ENCODE results near the gene BRSK1. TPM values are rescaled to one million over a fixed set of nuclear protein-coding genes. Genes with fewer than 3 reads are reported as not detected.

Gene BRSK1
- total RNA-seq, 1 experiment from 2014 or later, result 5.7 TPM

DNA sequence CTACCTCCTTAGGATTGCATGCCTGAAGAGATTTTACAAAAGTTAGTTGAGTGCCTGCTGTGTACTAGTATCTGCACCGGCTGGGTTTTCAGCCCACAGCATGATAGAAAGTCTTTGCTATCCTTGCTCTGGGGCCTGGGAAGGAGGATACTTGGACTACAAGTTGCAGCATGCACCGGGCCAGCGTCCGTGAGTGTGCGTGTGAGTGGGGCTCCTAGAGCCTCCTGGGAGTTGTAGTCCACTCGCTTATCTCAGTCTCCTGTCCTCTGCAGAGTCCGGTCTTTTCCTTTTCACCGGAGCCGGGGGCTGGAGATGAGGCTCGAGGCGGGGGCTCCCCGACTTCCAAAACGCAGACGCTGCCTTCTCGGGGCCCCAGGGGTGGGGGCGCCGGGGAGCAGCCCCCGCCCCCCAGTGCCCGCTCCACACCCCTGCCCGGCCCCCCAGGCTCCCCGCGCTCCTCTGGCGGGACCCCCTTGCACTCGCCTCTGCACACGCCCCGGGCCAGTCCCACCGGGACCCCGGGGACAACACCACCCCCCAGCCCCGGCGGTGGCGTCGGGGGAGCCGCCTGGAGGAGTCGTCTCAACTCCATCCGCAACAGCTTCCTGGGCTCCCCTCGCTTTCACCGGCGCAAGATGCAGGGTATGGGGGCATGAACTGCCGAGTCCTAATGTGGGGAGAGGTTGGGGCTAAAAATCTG lies 20.6 kb downstream of the BRSK1 start:
- peak; percentile 33 for DNase-seq (ENCODE audit: low read depth)

DNA sequence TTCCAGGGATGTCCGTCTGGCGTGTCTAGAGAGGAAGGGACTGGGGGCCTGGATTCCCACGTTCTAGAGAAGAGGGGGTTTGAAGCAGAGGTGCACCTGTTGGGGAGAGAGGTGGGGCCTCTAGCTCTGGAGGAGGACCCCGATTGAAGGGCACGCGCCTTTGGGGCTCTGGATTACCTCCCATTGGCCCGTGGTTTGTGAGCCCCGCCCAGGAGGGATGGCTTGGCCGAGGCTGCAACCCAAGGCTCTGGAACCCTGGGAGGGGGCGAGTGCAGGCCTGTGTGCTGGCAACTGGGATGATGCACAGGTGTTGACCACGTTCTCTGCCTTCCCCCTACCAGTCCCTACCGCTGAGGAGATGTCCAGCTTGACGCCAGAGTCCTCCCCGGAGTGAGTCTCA lies 21.2 kb downstream of the BRSK1 start:
- no peak for DNase-seq (ENCODE audit: low read depth)

DNA sequence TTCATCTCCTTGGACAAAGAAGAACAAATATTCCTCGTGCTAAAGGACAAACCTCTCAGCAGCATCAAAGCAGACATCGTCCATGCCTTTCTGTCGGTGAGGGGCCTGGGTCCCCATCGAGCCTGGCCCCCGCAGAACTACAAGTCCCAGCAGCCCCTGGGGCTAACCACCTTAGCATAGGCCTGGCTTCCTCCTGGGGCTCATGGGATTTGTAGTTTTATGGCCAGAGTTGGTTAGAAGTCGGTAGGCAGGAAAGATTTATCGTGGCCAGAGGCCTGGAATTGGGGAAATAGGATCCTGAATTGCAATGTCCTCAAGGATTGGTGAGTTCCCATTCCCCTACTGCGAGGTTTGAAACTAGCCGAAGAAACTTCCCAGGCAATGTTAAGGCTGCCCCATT lies 21.7 kb downstream of the BRSK1 start:
- no peak for DNase-seq (ENCODE audit: low read depth)

DNA sequence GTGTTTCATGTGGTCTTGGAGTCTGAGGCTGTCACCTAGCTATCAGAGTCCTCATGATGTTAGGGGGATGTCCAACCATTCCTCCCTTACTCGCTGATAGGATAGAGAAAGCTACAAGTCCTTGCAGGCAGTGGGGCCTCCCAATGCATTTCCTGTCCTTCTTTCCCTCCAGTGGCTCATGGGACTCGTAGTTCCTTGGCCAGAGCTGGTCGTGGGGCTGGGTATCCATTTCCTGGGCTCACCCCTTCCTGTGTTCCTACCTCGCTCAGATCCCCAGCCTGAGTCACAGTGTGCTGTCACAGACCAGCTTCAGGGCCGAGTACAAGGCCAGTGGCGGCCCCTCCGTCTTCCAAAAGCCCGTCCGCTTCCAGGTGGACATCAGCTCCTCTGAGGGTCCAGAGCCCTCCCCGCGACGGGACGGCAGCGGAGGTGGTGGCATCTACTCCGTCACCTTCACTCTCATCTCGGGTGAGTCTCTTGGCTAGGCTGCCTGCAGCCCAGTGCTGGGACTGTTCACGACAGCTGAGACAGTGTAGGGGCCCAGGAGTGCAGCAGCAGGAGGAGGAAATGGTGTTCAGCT lies 22.3 kb downstream of the BRSK1 start:
- DNase-seq (ENCODE audit: low read depth), result no peak

DNA sequence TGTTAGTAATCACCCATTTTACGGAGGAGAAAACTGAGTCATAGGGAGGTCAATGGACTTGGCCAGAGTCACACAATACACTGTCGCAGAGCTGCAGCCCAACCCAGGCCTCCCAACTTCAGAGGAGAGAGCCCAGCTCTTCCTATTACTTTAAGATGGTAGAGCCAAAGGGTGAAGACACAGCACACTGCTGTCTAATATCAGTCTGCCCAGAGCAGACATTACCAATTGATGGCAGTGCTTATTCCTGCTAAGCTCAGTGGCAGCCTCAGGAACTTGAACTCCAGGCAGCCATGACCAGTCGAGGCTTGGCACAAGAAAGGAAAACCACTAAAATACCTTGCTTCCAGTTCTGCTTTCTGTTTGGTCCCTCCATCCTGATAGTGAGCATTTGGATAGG lies 22.9 kb downstream of the BRSK1 start:
- no peak for DNase-seq (ENCODE audit: low read depth)

DNA sequence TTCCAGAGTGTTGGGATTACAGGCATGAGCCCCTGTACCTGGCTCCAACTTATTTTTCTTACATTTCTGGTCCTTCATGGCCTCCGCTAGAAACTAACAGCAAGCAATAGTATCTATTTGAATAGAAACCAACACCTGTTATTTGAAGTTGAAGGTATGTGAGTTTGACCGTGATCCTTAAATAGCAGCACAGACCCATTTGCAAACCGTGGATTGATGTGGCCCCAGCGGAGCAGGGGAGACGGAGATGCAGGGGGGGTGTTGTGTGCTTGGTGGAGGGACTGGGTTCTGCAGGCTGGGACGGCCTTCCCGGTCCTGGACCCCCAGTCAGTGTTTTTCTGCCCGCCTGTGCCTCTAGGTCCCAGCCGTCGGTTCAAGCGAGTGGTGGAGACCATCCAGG lies 24.5 kb downstream of the BRSK1 start:
- DNase-seq (ENCODE audit: low read depth), result no peak

DNA sequence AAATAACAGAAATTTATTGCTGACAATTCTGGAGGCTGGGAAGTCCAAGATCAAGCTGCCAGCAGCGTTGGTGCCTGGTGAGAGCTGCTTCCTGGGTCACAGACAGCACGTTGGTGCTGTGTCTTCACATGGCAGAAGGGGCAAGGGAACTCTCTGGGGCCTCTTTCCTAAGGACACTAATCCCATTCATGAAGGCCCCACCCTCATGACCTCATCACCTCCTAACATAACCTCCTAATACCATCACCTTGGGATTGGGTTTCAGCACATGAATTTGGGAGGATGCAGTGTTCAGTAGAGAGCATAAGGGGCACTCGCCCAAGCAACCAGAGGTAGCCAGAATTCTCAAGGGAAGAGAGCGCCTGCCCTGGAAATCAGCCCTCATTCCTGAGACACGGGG lies 25.7 kb downstream of the BRSK1 start:
- no peak for DNase-seq (ENCODE audit: low read depth)

DNA sequence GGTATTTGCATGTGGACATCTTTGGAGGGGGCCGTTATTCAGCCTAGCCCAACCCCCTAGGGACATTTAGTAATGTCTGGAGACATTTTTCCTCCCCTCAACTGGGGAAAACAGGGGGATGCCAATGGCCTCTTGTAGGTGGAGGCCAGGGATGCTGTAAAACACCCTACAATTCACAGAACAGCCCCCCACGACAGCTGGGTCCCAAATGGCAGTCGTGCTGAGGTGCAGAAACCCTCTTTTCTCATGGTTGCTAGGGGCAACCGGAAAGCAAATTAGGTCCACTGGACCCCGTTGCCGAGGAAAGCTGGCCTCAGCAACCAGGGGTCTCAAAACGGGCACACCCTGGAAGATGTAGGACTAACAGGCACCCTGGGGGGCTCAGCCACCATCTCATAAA lies 26.7 kb downstream of the BRSK1 start:
- no peak for DNase-seq (ENCODE audit: low read depth)

DNA sequence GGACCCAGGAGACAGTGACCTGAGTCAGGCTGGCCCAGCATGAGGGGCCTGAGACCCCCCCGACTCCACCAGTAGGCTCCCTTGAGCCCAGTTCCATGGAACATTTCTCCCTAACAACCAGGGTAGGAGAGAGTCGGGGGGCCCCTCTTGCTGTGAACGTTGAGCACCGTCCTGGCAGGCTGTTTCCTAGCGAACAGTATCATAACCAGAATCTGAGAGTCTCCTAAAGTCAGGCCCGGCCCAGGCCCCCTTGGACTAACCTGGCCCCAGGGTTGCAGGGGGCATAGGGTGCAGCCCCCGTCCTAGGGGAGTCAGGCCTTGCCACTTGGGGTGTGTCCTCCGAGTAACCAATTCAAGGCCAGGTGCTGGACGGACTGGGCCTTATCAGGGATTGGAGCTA lies 27.6 kb downstream of the BRSK1 start:
- DNase-seq (ENCODE audit: low read depth), result no peak

DNA sequence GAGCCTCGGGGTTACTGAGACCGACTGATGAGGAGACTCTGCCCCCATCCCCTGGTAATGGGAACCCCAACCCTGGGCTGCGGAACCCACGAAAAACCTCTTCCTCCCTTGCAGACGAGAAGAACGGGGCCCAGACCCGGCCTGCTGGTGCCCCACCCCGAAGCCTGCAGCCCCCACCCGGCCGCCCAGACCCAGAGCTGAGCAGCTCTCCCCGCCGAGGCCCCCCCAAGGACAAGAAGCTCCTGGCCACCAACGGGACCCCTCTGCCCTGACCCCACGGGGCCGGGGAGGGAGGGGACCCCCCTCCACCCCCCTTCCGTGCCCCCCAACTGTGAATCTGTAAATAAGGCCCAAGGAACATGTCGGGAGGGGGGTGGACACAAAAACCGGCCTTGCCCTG lies 28.0 kb downstream of the BRSK1 start:
- no peak for DNase-seq (ENCODE audit: low read depth)

DNA sequence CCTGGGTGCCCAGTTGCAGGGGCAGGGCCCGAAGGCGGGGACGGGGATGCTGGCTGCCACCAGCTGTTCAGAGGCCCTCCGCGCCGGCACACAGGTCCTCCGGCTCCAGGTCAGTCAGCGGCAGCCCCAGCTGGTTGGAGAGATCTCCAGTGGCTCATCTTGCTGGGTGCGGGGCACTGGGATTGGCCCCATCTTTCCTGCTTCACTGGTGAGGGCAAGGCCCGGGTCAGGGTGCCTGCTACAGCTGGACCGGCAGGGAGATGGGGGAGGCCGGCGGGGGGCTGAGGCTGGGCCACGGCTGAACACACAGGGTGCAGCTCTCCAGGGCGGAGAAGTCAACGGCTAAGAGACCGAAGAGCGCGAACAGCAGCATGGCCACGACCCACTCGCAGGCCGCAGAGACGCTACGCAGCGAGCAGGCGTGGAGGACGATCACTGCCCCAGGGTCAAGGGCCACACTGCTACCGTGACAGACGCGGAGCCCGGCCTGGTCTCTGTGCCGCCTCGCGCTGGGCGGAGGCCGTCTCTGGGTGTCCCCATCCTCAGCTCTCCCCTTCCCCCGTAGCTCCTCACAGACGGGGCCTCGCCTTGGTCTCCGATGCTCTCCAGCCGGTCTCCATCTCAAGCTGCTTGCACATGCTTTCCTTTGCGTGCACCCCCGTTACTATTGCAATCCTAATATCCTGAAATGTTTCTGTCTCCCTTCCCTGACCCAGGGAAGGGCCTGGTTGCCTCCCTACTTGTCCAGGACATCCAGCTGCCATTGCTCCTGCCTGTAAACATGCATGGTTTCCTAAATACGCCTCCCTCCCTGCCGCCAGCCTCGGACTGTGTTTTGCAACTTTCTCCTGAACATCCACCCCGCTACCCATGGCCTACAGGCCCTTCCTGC lies 29.1 kb downstream of the BRSK1 start:
- DNase-seq (ENCODE audit: low read depth), result no peak

DNA sequence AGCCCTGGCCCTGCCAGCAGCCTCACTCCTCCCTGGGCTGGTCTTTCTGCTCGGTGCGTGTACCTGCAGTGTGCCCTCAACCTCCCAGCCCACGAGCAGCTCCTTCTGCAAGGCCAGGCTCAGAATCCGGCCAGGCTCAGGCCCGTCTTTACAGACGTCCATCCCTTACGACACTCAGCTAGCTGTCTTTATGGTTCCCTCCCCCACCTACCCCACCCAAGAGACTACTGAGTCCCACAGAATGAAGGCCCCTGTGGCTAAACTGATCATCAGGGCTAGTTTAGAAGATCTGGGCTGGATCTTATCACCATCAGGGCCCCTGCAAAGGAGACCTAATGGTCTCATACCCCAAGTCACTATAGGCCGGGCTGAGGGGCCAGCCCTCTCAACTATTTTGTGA lies 30.6 kb downstream of the BRSK1 start:
- DNase-seq (ENCODE audit: low read depth), result no peak

DNA sequence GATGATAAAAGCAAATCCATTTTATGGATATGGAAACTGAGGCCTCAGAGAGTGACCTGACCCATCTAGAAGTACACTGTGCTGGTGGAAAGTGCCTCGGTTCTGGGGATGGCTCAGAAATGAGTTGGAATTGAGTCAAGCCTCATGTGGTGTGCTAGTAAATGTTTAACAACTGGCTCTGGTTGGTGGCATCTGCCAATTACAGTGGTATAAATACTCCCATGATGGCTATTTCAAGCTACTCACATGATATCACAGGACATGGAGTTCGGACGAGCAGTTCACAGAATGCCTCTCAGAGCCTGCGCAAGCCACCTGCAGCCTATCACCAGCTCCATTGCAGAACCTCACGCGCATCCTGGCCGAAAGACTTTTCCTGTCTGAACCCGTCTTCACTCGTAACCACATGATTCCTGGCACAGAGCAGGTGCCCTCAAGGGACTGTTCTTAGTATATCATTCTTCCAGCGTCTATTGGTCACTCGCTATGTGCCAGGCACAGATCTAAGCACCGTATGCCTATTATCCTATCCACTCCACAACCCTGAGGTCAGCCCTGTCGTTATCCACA lies 32.2 kb downstream of the BRSK1 start:
- DNase-seq (ENCODE audit: low read depth), result no peak

DNA sequence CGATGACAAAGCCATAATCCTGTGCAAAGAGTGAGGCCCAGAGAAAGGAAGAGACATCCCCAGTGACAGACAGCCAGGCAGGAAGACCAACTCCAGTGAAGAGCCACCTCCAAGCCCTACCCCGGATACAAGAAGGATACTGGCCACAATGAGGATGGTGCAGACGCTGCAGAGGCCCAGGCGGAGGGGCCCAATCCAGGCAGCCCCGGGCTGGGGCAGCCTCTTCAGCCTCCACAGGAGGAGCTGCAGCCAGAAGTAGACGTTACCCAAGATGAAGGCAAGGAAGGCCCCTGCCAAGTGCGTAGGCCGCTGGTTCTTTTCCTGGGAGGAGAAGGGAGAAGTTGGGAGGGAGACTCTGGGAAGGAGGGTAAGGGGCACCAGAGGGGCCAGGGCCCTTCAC lies 32.8 kb downstream of the BRSK1 start:
- no peak for DNase-seq (ENCODE audit: low read depth)

DNA sequence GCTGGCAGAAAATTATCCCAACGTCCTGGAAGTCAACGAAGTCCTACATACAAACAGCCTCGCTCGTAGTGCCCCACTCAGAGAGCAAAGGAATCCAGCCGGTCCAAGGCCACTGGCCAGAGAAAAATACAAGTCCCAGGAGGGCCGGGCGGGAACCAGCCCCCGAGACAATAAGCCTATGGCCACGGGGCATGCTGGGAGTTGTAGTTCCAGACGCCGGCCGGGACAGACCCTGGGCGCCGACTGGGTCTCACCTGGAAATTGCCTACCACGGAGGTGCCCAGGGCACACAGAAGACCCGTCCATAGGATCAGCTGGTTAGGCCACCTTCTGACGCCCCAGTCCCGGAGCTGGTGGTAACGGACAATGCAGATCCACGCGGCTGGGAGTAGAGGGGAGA lies 36.0 kb downstream of the BRSK1 start:
- DNase-seq (ENCODE audit: low read depth), result no peak

DNA sequence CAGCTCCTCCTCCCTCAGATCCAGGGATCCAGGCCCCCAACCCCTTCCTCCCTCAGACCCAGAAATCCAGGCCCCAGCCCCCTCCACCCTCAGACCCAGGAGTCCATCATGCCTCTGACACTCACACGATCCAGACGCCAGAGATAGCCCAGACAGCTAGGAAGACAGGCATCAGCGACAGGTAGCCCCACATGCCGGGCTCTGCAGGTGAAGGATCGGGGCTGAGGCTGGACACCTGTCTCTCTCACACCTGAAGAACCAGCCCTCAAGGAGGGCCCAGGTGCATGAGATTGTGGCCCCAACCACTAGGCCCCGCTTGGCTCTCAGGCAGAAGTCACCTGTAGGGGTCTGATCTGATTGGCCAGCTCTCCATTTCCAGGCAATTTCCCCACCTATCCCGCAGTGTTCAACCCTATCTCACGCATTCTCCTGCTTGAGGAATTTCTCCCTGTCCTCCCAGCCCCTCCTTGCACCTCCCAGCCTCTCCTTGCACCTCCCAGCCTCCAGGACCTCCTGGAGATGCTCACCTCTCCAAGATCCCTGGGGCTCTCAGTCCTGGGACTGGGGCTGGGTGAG lies 37.1 kb downstream of the BRSK1 start:
- DNase-seq (ENCODE audit: low read depth), result no peak

DNA sequence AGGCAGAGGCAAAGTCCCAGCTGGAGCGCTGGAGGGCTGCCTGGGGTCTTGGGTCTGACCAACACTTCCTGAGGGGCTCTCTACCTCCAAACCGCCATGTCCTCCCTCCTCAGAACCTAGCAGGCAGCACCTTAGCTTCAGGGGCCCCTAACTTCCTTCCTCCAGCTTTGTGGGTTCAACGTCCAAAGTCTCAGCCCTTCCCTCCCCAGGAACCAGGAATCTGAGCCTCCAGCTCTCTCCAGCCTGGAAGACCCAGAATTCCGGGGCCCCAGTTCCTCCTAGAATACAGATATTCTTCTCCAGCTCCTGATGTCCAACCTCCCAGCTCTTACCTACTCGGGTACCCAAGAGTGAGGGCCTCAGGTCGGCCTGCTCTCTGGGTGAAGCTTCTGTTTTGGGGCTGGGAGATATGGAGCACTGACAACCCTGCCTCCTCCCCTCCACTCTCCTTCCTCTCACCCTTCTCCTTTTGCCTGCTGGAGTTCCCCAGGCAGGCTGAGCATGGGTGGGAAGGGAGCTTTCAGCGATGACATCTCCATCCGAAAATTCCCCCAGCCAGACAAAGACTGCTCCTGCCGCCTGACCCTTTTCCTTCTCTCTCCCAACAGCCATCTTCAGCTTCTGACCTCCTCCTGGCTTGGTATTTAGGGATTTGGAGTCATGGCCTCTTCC lies 37.8 kb downstream of the BRSK1 start:
- no peak for DNase-seq (ENCODE audit: low read depth)

DNA sequence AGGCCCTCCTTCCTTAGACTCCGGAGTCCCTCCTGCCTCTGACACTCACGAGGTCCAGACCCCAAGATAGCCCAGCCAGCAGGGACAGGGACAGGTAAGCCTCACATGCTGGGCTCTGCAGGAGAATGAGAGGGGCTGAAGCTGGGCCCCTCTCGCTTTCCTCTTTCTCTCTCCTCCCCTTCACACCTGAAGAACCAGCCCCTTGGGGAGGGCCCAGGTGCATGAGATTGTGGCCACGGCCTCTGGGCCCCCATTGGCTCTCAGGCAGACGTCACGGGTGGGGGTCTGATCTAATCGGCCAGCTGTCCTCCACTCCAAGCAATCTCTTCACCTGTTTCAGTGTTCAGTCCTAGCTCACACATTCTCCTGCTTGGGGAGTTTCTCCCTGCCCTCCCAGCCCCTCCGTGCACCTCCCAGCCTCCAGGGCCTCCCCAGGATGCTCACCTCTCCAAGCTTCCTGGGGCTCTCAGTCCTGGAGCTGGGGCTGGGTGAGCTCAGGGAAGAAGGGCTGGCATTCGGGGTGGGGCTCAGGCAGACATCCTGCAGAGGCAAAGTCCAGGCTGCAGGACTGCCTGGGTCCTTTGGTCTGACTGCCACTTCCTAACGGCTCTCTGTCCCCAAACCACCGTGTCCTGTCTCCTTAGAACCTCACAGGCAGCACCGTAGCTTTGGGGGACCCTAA lies 38.5 kb downstream of the BRSK1 start:
- DNase-seq (ENCODE audit: low read depth), result no peak

DNA sequence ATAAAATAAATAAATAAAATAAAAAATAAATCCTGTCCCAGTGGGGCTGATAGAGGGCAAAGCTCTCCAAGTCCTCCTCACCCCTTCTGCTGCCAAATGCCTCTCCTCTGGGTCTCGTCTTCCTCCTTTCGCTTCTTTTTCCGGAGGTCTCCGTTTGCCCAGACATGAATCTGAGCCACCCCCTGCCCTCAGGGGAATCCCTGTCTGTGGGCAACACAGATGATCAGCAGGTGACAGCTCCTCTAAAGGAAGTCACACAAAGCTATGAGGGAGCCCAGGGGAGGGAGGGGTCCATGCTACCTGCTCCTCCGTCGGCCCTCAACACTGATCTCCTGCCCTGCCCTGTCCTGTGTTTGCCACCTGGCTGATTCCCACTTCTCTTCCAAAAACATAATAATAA lies 40.9 kb downstream of the BRSK1 start:
- no peak for DNase-seq (ENCODE audit: low read depth)

DNA sequence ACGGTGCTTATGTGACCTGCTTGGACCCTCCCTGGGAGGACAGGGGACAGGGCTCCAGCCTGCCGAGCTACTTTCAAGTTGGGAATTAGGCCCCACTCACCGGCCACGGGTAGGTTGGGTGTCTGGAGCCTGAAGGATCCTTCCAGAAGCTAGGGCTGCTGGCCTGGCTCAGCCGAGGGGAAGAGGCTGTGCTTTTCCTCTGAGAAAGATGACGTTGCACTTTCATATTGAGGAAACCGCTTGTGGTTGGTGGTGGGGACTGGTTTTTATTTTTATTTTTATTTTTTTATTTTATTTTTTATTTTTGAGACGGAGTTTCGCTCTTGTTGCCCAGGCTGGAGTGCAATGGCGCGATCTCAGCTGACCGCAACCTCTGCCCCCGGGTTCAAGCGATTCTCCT lies 41.4 kb downstream of the BRSK1 start, which contains the start of gene TMEM150B:
Gene TMEM150B, minus strand, starts transcription at position 170 of the 400 bp plus-strand sequence. CDS start 4,305 bp downstream, outside the sequence.
- DNase-seq (ENCODE audit: low read depth), result no peak

All from LHCN-M2 (cell line).